GM12878 (cell line): Measurements from ENCODE around the gene ZMYND15. TPM values are rescaled to one million over a fixed set of nuclear protein-coding genes. Genes with fewer than 3 reads are reported as not detected.

Experiments used
- CUX1 ChIP-seq: IDR thresholded peaks from 2 replicates; pipeline ENCODE4 v1.6.1; 2012; ENCODE audit warnings: improper control_type of control experiment, low read depth, low read length; ENCODE audit not compliant: insufficient replicate concordance
- FOXK2 ChIP-seq: fragments of 450-650 bp; IDR thresholded peaks from 2 replicates; pipeline ENCODE4 v1.6.1; 2017; ENCODE audit warnings: mild to moderate bottlenecking, moderate library complexity
- HDAC2 ChIP-seq: fragments of 200-600 bp; sonication (generic); IDR thresholded peaks from 2 replicates; pipeline ENCODE4 v1.6.1; 2017
- IRF4 ChIP-seq: IDR thresholded peaks from 2 replicates; pipeline ENCODE4 v1.6.1; 2011; ENCODE audit warnings: low read depth, low read length
- MEF2A ChIP-seq: IDR thresholded peaks from 2 replicates; pipeline ENCODE4 v1.6.1; 2011; ENCODE audit warnings: low read depth, mild to moderate bottlenecking, low read length, moderate library complexity; ENCODE audit not compliant: insufficient read depth
- MTA2 ChIP-seq: fragments of 450-650 bp; IDR thresholded peaks from 2 replicates; pipeline ENCODE4 v1.6.1; 2016; ENCODE audit warnings: low read depth, mild to moderate bottlenecking, moderate library complexity
- NFXL1 ChIP-seq: fragments of 450-650 bp; IDR thresholded peaks from 2 replicates; pipeline ENCODE4 v1.6.1; 2017; ENCODE audit warnings: antibody characterized with exemption, mild to moderate bottlenecking, borderline replicate concordance
- NR2C2 ChIP-seq: IDR thresholded peaks from 2 replicates; pipeline ENCODE4 v1.6.1; 2011; ENCODE audit warnings: borderline replicate concordance, low read depth; ENCODE audit not compliant: control insufficient read depth, insufficient read length
- POU2F2 ChIP-seq: IDR thresholded peaks from 3 replicates; pipeline ENCODE4 v1.6.1; 2011; ENCODE audit warnings: low read depth, mild to moderate bottlenecking, low read length, borderline replicate concordance
- SIX5 ChIP-seq: IDR thresholded peaks from 2 replicates; pipeline ENCODE4 v1.6.1; 2011; ENCODE audit warnings: mild to moderate bottlenecking, low read depth, low read length, moderate library complexity; ENCODE audit not compliant: severe bottlenecking
- SPI1 ChIP-seq: IDR thresholded peaks from 2 replicates; pipeline ENCODE4 v1.6.1; 2011; ENCODE audit warnings: low read depth, mild to moderate bottlenecking, low read length, moderate library complexity, borderline replicate concordance; ENCODE audit not compliant: insufficient read depth
- SREBF1 ChIP-seq: IDR thresholded peaks from 2 replicates; pipeline ENCODE4 v1.6.1; 2012; ENCODE audit warnings: mild to moderate bottlenecking, low read length
- TCF7 ChIP-seq: IDR thresholded peaks from 2 replicates; pipeline ENCODE4 v1.6.1; 2014; ENCODE audit warnings: antibody characterized with exemption, borderline replicate concordance
- ZBTB40 ChIP-seq: fragments of 450-650 bp; IDR thresholded peaks from 2 replicates; pipeline ENCODE4 v1.6.1; 2016; ENCODE audit warnings: mild to moderate bottlenecking, moderate library complexity, borderline replicate concordance
- polyA plus RNA-seq, 11 experiments: library from polyadenylated mRNA; depleted of rRNA in 4 of 11; unstranded in 6 of 11; stranded (reverse) in 5 of 11; fragments of >200 nt; fragmentation: Nextera tagmentation in 4 of 11; fragmentation: Illumina TruSeq in 1 of 11; extraction: Ambion mirVana in 4 of 11; extraction: Trizol in 1 of 11; gene quantifications; 1 replicate in 1 of 11; 2 replicates in 10 of 11; pipeline versions ENCODE4 v1.2.1 to v1.2.3, GENCODE V29; 2011 to 2016; ENCODE audit warnings: inconsistent platforms in 2 of 11, missing spikeins in 2 of 11, low read depth in 1 of 11
- total RNA-seq, 4 experiments: library from RNA; depleted of rRNA in 3 of 4; stranded (reverse); fragments of >200 nt in 3 of 4; fragmentation: Illumina TruSeq in 1 of 4; extraction: Trizol in 1 of 4; gene quantifications; 2 replicates each; pipeline versions ENCODE4 v1.2.1 to v1.2.3, GENCODE V29; 2013 to 2021

ZMYND15 gene
- total and polyA plus RNA-seq, 10 of the 15 experiments (the other 5 are each of a cell fraction or from before 2014, with no cell fraction given): 0.03 to 0.17 (median 0.06) TPM; not detected in 4

DNA sequence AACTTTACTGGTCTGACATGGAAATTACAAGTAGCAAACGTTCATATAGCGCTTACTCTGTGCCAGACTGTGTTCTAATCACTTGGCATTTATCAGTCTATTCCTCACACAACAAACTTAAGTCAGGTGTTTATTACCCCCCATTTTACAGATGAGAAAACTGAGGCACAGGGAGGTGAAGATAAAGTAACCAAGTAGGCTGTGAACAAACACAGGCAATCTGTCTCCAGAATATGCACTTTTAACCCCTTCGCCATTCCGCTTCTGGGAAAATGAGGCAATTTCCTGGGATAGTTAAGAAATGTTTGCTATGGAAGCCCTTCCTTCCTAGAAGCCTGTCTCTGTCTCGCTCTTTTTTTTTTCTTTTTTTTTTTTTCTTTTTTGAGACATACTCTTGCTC is 12.3 kb downstream of the ZMYND15 start (continued):
- TF ChIP-seq CUX1 (no peak), POU2F2 (no peak), SPI1 (no peak), SIX5 (no peak), ZBTB40 (no peak), TCF7 (no peak), NR2C2 (no peak), IRF4 (no peak), NFXL1 (no peak), MEF2A (no peak), HDAC2 (no peak), MTA2 (no peak), SREBF1 (no peak), FOXK2 (no peak)
